ENCODE measurements around the gene MAP7.
"Not testable (repeated sequence)": the region's sequence is repeated elsewhere in the genome, so short reads cannot be mapped to it uniquely, and the experiment has no call there.

- not testable (repeated sequence) for TF ChIP-seq CHD2 (IDR thresholded peaks at IDR 0.05; ENCODE audit: low read depth, low read length); PHB2 (IDR thresholded peaks at IDR 0.05; ENCODE audit: partially characterized antibody)
- TF ChIP-seq, protein P1, sequence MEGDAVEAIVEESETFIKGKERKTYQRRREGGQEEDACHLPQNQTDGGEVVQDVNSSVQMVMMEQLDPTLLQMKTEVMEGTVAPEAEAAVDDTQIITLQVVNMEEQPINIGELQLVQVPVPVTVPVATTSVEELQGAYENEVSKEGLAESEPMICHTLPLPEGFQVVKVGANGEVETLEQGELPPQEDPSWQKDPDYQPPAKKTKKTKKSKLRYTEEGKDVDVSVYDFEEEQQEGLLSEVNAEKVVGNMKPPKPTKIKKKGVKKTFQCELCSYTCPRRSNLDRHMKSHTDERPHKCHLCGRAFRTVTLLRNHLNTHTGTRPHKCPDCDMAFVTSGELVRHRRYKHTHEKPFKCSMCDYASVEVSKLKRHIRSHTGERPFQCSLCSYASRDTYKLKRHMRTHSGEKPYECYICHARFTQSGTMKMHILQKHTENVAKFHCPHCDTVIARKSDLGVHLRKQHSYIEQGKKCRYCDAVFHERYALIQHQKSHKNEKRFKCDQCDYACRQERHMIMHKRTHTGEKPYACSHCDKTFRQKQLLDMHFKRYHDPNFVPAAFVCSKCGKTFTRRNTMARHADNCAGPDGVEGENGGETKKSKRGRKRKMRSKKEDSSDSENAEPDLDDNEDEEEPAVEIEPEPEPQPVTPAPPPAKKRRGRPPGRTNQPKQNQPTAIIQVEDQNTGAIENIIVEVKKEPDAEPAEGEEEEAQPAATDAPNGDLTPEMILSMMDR (CRISPR knock-in tag; IDR thresholded peaks at IDR 0.05): not testable (repeated sequence)
These were observed 34.1 kb upstream of the MAP7 start for GRCh38 chr6:136584290-136584689.

Measured in HepG2 (cell line).